ENCODE measurements around the gene SMIM1. TPM values are rescaled to one million over a fixed set of nuclear protein-coding genes. Genes with fewer than 3 reads are reported as not detected.
A peak's percentile ranks its signal among the peaks of the same experiment; 100 is the strongest.
"Not testable (repeated sequence)": the region's sequence is repeated elsewhere in the genome, so short reads cannot be mapped to it uniquely, and the experiment has no call there.

SMIM1 gene
- total RNA-seq, 2 donors from 2014 or later, result 1.5 to 2.8 TPM

DNA sequence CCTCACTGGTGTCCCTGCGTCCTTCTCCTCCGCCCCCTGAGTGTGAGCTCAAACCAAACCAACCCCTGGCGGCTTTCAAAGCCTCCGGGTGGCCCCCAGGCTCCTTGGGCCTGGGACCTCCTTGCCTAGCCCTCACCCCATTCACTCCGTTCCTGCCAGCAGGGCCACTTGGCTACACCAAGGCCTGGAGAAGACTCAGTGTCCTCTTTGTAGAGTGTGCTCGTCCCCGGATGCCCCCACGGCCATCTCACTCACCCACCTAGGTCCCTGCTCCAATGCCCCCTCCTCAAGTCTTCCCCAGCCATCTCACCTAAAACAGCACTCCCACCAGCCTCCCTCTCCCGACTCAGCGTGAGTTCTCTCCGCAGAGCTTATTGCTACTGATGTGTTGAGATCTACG is 27.5 kb upstream of the SMIM1 start:
- peak overlapping the region; percentile 76 for H3K4me3 Mint-ChIP-seq
- no peak for ATAC-seq (replicated peaks)
- peaks cover 6% of the 10 kb centered on the region for H3K36me3 Mint-ChIP-seq (ENCODE audit: low read depth)
- H3K27ac Mint-ChIP-seq, result peak overlapping the region; percentile 78
- H3K27me3 Mint-ChIP-seq, result no peaks in the 10 kb centered on the region
- no peaks in the 10 kb centered on the region for H3K9me3 Mint-ChIP-seq
- H3K4me1 Mint-ChIP-seq, result peaks cover 18% of the 10 kb centered on the region

DNA sequence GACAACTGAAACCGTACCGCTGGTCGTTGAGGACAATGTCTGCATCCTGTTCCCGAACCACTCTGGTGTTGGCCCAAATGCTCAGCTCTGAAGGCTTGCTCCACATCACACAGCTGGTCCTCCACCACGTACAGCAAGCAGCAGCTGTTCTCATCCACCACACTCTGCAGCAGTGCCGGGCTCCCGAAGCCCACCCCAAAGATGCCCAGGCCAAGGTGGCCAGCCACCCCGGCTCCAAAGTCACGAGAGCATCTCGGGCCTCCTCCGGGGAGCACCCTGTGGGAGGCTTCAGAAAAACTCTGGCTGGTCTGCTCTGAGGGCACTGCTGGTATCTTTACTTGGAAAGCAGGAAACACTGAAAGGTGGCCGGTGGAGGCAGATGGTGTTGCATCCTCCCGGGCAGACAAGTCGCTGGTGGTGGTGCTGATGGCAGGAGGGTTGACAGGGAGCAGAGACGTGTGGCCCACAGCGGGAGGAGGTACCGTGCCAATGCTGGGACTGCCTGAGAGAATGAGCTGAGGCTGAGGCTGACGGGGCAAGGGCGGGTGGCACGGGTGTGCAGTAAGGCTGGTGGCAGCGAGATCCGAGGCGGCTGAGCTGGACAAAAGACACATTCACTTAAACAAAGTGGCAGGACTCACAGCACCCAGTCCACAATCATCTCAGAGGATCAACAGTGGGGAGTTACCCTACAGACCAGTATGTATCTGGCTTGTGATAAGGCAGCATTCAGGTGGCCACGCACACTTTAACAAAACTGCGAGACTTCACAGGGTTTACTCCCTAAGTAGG is 26.8 kb upstream of the SMIM1 start:
- peak overlapping the region; percentile 76 for H3K4me3 Mint-ChIP-seq
- peaks cover 18% of the 10 kb centered on the region for H3K4me1 Mint-ChIP-seq
- no peaks in the 10 kb centered on the region for H3K27me3 Mint-ChIP-seq
- H3K27ac Mint-ChIP-seq, result peak overlapping the region; percentile 78
- peaks cover 6% of the 10 kb centered on the region for H3K36me3 Mint-ChIP-seq (ENCODE audit: low read depth)
- ATAC-seq (replicated peaks), result no peak
- H3K9me3 Mint-ChIP-seq, result no peaks in the 10 kb centered on the region

GRCh38 chr1:3746389-3746829 is 26.1 kb upstream of the SMIM1 start:
- no peaks in the 10 kb centered on the region for H3K27me3 Mint-ChIP-seq
- no peak for ATAC-seq (replicated peaks)
- H3K9me3 Mint-ChIP-seq, result no peaks in the 10 kb centered on the region
- peak overlapping the region; percentile 76 for H3K4me3 Mint-ChIP-seq
- H3K27ac Mint-ChIP-seq, result peak overlapping the region; percentile 78
- H3K36me3 Mint-ChIP-seq (ENCODE audit: low read depth), result peaks cover 4% of the 10 kb centered on the region
- peaks cover 18% of the 10 kb centered on the region for H3K4me1 Mint-ChIP-seq

GRCh38 chr1:3746830-3747521 is 25.6 kb upstream of the SMIM1 start:
- Mint-ChIP-seq H3K4me3 (peak overlapping the region; percentile 76), H3K27ac (peak overlapping the region; percentile 78), H3K27me3 (no peaks in the 10 kb centered on the region), H3K9me3 (no peaks in the 10 kb centered on the region), H3K4me1 (peaks cover 18% of the 10 kb centered on the region), H3K36me3 (ENCODE audit: low read depth) (no peaks in the 10 kb centered on the region)
- peak; percentile 100 for ATAC-seq (replicated peaks)

GRCh38 chr1:3747522-3747848 is 25.1 kb upstream of the SMIM1 start:
- no peaks in the 10 kb centered on the region for H3K9me3 Mint-ChIP-seq
- H3K36me3 Mint-ChIP-seq (ENCODE audit: low read depth), result no peaks in the 10 kb centered on the region
- H3K27me3 Mint-ChIP-seq, result no peaks in the 10 kb centered on the region
- ATAC-seq (replicated peaks), result no peak
- H3K4me1 Mint-ChIP-seq, result peaks cover 18% of the 10 kb centered on the region
- peak overlapping the region; percentile 62 for H3K27ac Mint-ChIP-seq
- peak overlapping the region; percentile 76 for H3K4me3 Mint-ChIP-seq

- no peaks in the 10 kb centered on the region for H3K9me3 Mint-ChIP-seq
- H3K4me1 Mint-ChIP-seq, result peaks cover 18% of the 10 kb centered on the region
- no peaks in the 10 kb centered on the region for H3K27me3 Mint-ChIP-seq
- no peaks in the 10 kb centered on the region for H3K36me3 Mint-ChIP-seq (ENCODE audit: low read depth)
- peak overlapping the region; percentile 62 for H3K27ac Mint-ChIP-seq
- H3K4me3 Mint-ChIP-seq, result peak overlapping the region; percentile 76
- ATAC-seq (replicated peaks), result no peak
Measured at GRCh38 chr1:3747903-3748302, 24.6 kb upstream of the SMIM1 start.

- H3K27me3 Mint-ChIP-seq; H3K36me3 Mint-ChIP-seq (ENCODE audit: low read depth); H3K9me3 Mint-ChIP-seq; ATAC-seq (replicated peaks): not testable (repeated sequence)
- Mint-ChIP-seq H3K27ac (peak overlapping the region; percentile 62), H3K4me3 (peak overlapping the region; percentile 76), H3K4me1 (peaks cover 18% of the 10 kb centered on the region)
Measured at GRCh38 chr1:3748316-3748900, 24.1 kb upstream of the SMIM1 start.

GRCh38 chr1:3749512-3749911 is 23.0 kb upstream of the SMIM1 start:
- no peaks in the 10 kb centered on the region for H3K36me3 Mint-ChIP-seq (ENCODE audit: low read depth)
- no peaks in the 10 kb centered on the region for H3K9me3 Mint-ChIP-seq
- ATAC-seq (replicated peaks), result no peak
- H3K27ac Mint-ChIP-seq, result no peak overlapping the region
- H3K4me1 Mint-ChIP-seq, result peaks cover 18% of the 10 kb centered on the region
- H3K27me3 Mint-ChIP-seq, result no peaks in the 10 kb centered on the region
- no peak overlapping the region for H3K4me3 Mint-ChIP-seq

- Mint-ChIP-seq H3K27ac (no peak overlapping the region), H3K27me3 (no peaks in the 10 kb centered on the region), H3K4me3 (no peak overlapping the region), H3K36me3 (ENCODE audit: low read depth) (no peaks in the 10 kb centered on the region), H3K4me1 (peaks cover 10% of the 10 kb centered on the region), H3K9me3 (no peaks in the 10 kb centered on the region)
- ATAC-seq (replicated peaks), result no peak
Measured at GRCh38 chr1:3750741-3751140, 21.8 kb upstream of the SMIM1 start.

DNA sequence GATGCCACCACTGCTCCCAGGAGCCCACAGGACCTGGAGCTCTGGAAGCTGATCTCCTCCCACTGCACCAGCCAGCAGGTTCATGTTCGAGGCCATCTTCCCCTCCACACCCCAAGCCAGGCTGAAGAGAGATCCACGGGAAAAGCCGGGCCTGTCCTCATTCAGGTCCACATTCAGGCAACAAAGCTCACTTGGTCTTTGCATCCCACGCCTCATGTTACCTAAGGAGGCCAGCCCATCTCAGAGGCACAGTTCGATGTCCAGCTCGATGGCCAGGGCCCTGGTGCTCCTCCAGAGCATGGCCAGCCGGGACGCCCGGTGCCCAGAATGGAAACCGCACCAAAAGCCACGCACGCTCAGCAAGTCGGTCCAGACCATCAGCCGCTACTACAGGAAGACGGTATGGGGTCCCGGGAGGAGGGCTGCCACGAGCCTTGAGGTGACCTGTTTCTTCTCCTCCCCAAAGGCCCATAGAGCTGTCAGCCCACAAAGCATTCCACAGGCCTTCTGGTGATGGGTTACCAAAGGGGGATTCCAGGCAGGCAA is 20.1 kb upstream of the SMIM1 start, which contains the start of gene CCDC27:
Gene CCDC27 (plus strand): TSS at position 51 of the 546 bp plus-strand sequence. CDS start 32 bp downstream, at position 83.
- Mint-ChIP-seq H3K4me3 (no peak within 1 kb of the TSS), H3K9me3 (no peaks in the 10 kb centered on the region), H3K27me3 (no peaks in the 10 kb centered on the region), H3K36me3 (ENCODE audit: low read depth) (no peaks in the 10 kb centered on the region), H3K4me1 (peaks cover 6% of the 10 kb centered on the region), H3K27ac (no peak within 1 kb of the TSS)
- ATAC-seq (replicated peaks), result no peak

- no peaks in the 10 kb centered on the region for H3K4me1 Mint-ChIP-seq
- no peaks in the 10 kb centered on the region for H3K36me3 Mint-ChIP-seq (ENCODE audit: low read depth)
- H3K4me3 Mint-ChIP-seq, result no peak overlapping the region
- no peaks in the 10 kb centered on the region for H3K27me3 Mint-ChIP-seq
- H3K9me3 Mint-ChIP-seq, result no peaks in the 10 kb centered on the region
- no peak overlapping the region for H3K27ac Mint-ChIP-seq
- ATAC-seq (replicated peaks), result no peak
Measured at GRCh38 chr1:3753656-3754454, 18.7 kb upstream of the SMIM1 start.

GRCh38 chr1:3756394-3756793 is 16.2 kb upstream of the SMIM1 start:
- H3K9me3 Mint-ChIP-seq, result no peaks in the 10 kb centered on the region
- peaks cover 13% of the 10 kb centered on the region for H3K27me3 Mint-ChIP-seq
- no peaks in the 10 kb centered on the region for H3K4me1 Mint-ChIP-seq
- ATAC-seq (replicated peaks), result no peak
- H3K27ac Mint-ChIP-seq, result no peak overlapping the region
- no peaks in the 10 kb centered on the region for H3K36me3 Mint-ChIP-seq (ENCODE audit: low read depth)
- H3K4me3 Mint-ChIP-seq, result no peak overlapping the region

DNA sequence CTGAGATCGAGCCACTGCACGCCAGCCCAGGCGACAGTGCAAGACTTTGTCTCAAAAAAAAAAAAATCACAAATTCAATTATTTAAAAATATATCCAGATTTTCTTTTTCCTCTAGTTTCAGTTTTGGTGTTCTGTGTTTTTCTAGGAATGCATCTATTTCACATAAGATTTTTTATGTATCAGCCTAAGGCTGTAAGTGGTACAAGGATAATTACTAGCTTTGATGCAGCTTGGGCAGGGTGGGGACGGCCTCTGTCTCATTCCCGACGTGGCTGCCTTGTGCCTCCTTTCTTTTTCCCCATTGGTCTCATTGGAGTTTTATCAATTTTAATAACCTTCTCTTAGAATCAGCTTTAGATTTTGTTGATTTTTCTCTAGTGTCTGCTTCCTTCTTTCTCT is 13.4 kb upstream of the SMIM1 start:
- Mint-ChIP-seq H3K9me3 (no peaks in the 10 kb centered on the region), H3K36me3 (ENCODE audit: low read depth) (no peaks in the 10 kb centered on the region), H3K4me1 (no peaks in the 10 kb centered on the region), H3K27ac (no peak overlapping the region), H3K4me3 (no peak overlapping the region), H3K27me3 (peaks cover 17% of the 10 kb centered on the region)
- ATAC-seq (replicated peaks), result no peak

DNA sequence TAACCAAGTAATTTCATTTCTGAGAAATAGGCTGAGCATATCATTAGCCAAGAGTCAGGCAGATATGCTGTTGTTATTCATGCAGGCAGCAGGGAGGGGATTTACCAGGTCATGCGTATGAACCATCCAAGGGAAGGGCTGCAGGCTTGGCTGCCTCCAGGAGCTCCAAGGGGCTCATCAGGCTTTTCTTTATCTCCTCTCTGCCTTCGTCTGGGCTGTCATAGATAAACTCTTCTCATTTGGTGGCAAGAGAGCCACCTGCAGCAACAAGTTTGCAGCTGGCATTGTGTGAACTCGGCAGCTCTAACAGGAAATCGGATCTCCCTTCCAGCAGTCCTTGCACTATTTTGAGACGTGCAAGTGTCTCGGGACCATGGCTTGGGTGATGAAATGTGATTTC is 12.8 kb upstream of the SMIM1 start:
- peaks cover 21% of the 10 kb centered on the region for H3K27me3 Mint-ChIP-seq
- H3K36me3 Mint-ChIP-seq (ENCODE audit: low read depth), result no peaks in the 10 kb centered on the region
- H3K4me3 Mint-ChIP-seq, result no peak overlapping the region
- no peak for ATAC-seq (replicated peaks)
- no peaks in the 10 kb centered on the region for H3K4me1 Mint-ChIP-seq
- H3K9me3 Mint-ChIP-seq, result no peaks in the 10 kb centered on the region
- H3K27ac Mint-ChIP-seq, result no peak overlapping the region

Measured in activated T-helper 17 cell treated with anti-CD3 and anti-CD28 coated beads, Interleukin-2, amount 50 U/mL, for 72 hours (primary cell).